H1 (cell line): Measurements from ENCODE around the gene FAM241A.

Experiments used
- EP300 ChIP-seq, 2 experiments: IDR thresholded peaks; 1 replicate in 1 of 2; 2 replicates in 1 of 2; pipeline ENCODE4 v1.6.1; 2011 to 2012; ENCODE audit warnings: low read depth in 2 of 2, low read length in 2 of 2, mild to moderate bottlenecking in 2 of 2, borderline replicate concordance in 1 of 2, inconsistent platforms in 1 of 2, moderate library complexity in 1 of 2
- EZH2 ChIP-seq: fragments of 200-600 bp; sonication (generic); IDR thresholded peaks from 2 replicates; pipeline ENCODE4 v1.7.1; 2012; ENCODE audit warnings: low read depth, mild to moderate bottlenecking, moderate library complexity, low read length, inconsistent platforms; ENCODE audit not compliant: severe bottlenecking
- GABPA ChIP-seq: IDR thresholded peaks from 2 replicates; pipeline ENCODE4 v1.6.1; 2011; ENCODE audit warnings: mild to moderate bottlenecking, low read length, moderate library complexity, borderline replicate concordance; ENCODE audit not compliant: insufficient read depth
- POLR2AphosphoS5 ChIP-seq: IDR thresholded peaks from 2 replicates; pipeline ENCODE4 v1.6.1; 2011; ENCODE audit warnings: low read depth, low read length

GRCh38 chr4:112145326-112145789 lies at the start of gene FAM241A:
- TF ChIP-seq GABPA (no peak), EP300 (IDR thresholded peaks at IDR 0.05; ENCODE audit: borderline replicate concordance in 1 of 2, low read depth in 2 of 2, low read length in 2 of 2) (no peak), EZH2 (no peak), POLR2AphosphoS5 (no peak)
